HG03442 (cell line): ENCODE data around the gene UQCC5.

Experiments used
- ATAC-seq: cut with Tn5 transposase; IDR thresholded peaks from one replicate; pipeline ENCODE4 v1.9.1; 2021; ENCODE audit warnings: mild to moderate bottlenecking, moderate library complexity; ENCODE audit not compliant: unreplicated experiment

Gene UQCC5

DNA sequence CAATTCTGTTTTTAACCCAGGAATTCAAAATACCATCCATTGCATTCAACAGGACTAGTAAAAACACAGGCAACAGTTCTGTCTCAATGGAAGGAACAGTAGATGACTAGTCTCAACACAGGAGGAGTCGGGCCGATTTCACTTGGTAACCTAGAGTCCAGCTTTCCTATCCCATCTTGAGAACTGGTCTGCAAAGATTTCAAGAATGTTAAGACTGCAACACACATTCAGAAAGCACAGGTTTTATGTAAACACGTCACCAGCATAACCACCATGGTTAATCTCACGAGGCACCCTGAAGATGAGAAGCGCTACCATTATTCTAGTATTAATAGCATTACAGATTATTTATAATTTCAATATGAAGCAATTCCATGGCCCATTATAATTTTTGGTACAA, 22.0 kb downstream of the UQCC5 start:
- ATAC-seq: no peak

GRCh38 chr3:52561028-52561747, 24.8 kb downstream of the UQCC5 start:
- no peak for ATAC-seq

- ATAC-seq: no peak
These were observed 27.6 kb downstream of the UQCC5 start for GRCh38 chr3:52563984-52564383.

DNA sequence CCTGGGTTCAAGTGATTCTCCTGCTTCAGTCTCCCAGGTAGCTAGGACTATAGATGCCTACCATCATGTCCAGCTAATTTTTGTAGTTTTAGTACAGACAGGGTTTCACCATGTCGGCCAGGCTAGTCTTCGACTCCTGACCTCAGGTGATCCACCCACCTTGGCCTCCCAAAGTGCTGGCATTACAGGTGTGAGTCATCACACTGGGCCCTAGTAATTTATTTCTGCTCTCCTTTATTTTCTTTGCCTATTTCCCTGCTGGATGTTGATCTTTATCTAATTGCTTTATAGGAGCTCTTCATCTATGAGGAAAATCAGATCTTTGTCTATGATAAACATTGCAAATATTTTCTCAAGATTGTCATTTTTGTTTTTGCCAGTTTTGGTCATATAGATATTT, 31.7 kb downstream of the UQCC5 start:
- ATAC-seq: no peak

DNA sequence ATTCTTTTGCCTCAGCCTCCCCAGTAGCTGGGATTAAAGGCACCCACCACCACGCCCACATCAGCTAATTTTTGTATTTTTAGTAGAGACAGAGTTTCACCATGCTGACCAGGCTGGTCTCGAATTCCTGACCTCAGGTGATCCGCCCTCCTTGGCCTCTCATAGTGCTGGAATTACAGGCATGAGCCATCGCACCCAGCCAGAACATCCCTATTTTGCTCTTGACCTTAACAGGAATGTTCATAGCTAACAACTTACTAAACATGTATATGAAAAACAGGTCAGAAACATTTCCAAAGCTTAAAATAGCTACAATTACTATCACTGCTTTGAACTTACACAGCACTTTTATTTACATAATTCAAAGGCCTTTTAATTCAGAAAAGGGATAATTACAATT, 33.7 kb downstream of the UQCC5 start:
- ATAC-seq: no peak

DNA sequence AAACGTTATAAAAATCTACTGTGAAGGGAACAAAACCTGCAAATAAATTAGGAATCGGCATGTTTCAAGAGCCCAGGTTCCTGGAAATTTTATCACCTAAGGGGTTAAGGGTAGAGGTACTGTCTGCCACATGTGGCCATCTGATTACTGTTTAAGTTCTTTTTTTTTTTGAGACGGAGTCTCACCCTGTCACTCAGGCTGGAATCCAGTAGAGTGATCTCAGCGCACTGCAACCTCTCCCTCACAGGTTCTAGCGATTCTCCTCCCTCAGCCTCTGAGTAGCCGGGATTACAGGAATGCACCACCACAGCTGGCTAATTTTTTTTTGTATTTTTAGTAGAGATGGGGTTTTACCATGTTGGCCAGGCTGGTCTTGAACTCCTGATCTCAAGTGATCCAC, 35.8 kb downstream of the UQCC5 start:
- ATAC-seq: no peak

GRCh38 chr3:52574056-52574965, 37.9 kb downstream of the UQCC5 start:
- ATAC-seq: no peak
